ENCODE data around the gene MESD. TPM values are rescaled to one million over a fixed set of nuclear protein-coding genes. Genes with fewer than 3 reads are reported as not detected.
A peak's percentile ranks its signal among the peaks of the same experiment; 100 is the strongest.

MESD gene
- total RNA-seq, 1 experiment from 2014 or later = 21.9 TPM

GRCh38 chr15:80971143-80971542 is 18.5 kb downstream of the MESD start:
- no TSS peak for BruUV-seq (replicated peaks)
- POLR2A ChIA-PET (ENCODE audit: unreplicated experiment) = no interaction called here

GRCh38 chr15:80970658-80971057 is 19.0 kb downstream of the MESD start:
- H3K36me3 ChIP-seq (ENCODE audit: low read depth) = no peaks in the 10 kb centered on the region
- no peaks in the 10 kb centered on the region for H4K20me1 ChIP-seq (ENCODE audit: insufficient read depth)
- no peak for TF ChIP-seq CTCF (conservative IDR thresholded peaks at IDR 0.05)
- TF ChIP-seq EZH2 (IDR thresholded peaks at IDR 0.05; ENCODE audit: low read depth) = no peak
- no peak overlapping the region for H3K27ac ChIP-seq
- H3K4me3 ChIP-seq = no peak overlapping the region
- peaks cover 13% of the 10 kb centered on the region; the same call in 1 of the 2 replicates for H3F3A ChIP-seq (ENCODE audit: insufficient read depth, low read depth)
- no peak overlapping the region for H2AFZ ChIP-seq
- peak overlapping the region; percentile 69 for H3K4me2 ChIP-seq
- H3K4me1 ChIP-seq (replicated peaks; ENCODE audit: insufficient read depth) = peaks cover 32% of the 10 kb centered on the region
- intact Hi-C loops (cut with micrococcal nuclease; ENCODE audit: unreplicated experiment) = loop anchor here (1.0 to 5.0 kb wide), 6 partner anchors 113 to 515 kb away; partner anchors contain the start of gene CEMIP
- ChIA-PET POLR2A (ENCODE audit: unreplicated experiment) (no interaction called here), CTCF (interaction anchor here (0.6 to 2.0 kb wide), 2 partner anchors 191 to 812 kb away, joined by 3 to 9 read pairs; partner anchors contain the start of gene CEMIP)
- no peaks in the 10 kb centered on the region for H3K79me2 ChIP-seq (ENCODE audit: low read depth)
- no peaks in the 10 kb centered on the region for H3K9me3 ChIP-seq (ENCODE audit: insufficient read depth, low read depth)
- peak; percentile 22 to 74 for DNase-seq
- BruUV-seq (replicated peaks) = no TSS peak
- H3K27me3 ChIP-seq (ENCODE audit: insufficient read depth, low read depth) = no peaks in the 10 kb centered on the region
- no peaks in the 10 kb centered on the region for H3K9me2 ChIP-seq (ENCODE audit: insufficient read depth)

More at GRCh38 chr15:80971143-80971542, 18.5 kb downstream of the MESD start:
- 0 out of 2 replicates have a peak overlapping the region, but pooled peaks have one; percentile 6 for H3K27ac ChIP-seq
- peaks cover 32% of the 10 kb centered on the region for H3K4me1 ChIP-seq (replicated peaks; ENCODE audit: insufficient read depth)
- H3K9me2 ChIP-seq (ENCODE audit: insufficient read depth) = no peaks in the 10 kb centered on the region
- CTCF ChIA-PET = interaction anchor here (2.0 kb wide), 1 partner anchor 191 kb away, joined by 9 read pairs; the partner anchor contains the start of gene CEMIP
- H2AFZ ChIP-seq = no peak overlapping the region
- TF ChIP-seq CTCF (conservative IDR thresholded peaks at IDR 0.05) (no peak), EZH2 (IDR thresholded peaks at IDR 0.05; ENCODE audit: low read depth) (no peak)
- DNase-seq = no peak
- peaks cover 13% of the 10 kb centered on the region; the same call in 1 of the 2 replicates for H3F3A ChIP-seq (ENCODE audit: insufficient read depth, low read depth)
- intact Hi-C loops (cut with micrococcal nuclease; ENCODE audit: unreplicated experiment) = loop anchor here (2.0 to 5.0 kb wide), 2 partner anchors 114 to 296 kb away; no protein-coding TSS in a partner anchor
- no peaks in the 10 kb centered on the region for H3K9me3 ChIP-seq (ENCODE audit: insufficient read depth, low read depth)
- no peaks in the 10 kb centered on the region for H3K36me3 ChIP-seq (ENCODE audit: low read depth)
- H4K20me1 ChIP-seq (ENCODE audit: insufficient read depth) = no peaks in the 10 kb centered on the region
- no peaks in the 10 kb centered on the region for H3K27me3 ChIP-seq (ENCODE audit: insufficient read depth, low read depth)
- no peaks in the 10 kb centered on the region for H3K79me2 ChIP-seq (ENCODE audit: low read depth)
- H3K4me3 ChIP-seq = no peak overlapping the region
- peak overlapping the region; percentile 69 for H3K4me2 ChIP-seq

- peak; percentile 95 for TF ChIP-seq CTCF (conservative IDR thresholded peaks at IDR 0.05)
- TF ChIP-seq EZH2 (IDR thresholded peaks at IDR 0.05; ENCODE audit: low read depth) = no peak
- Histone ChIP-seq H4K20me1 (ENCODE audit: insufficient read depth) (no peaks in the 10 kb centered on the region), H3K27me3 (ENCODE audit: insufficient read depth, low read depth) (no peaks in the 10 kb centered on the region), H3K36me3 (ENCODE audit: low read depth) (no peaks in the 10 kb centered on the region), H3K9me2 (ENCODE audit: insufficient read depth) (no peaks in the 10 kb centered on the region), H3K9me3 (ENCODE audit: insufficient read depth, low read depth) (peaks cover 5% of the 10 kb centered on the region; the same call in 1 of the 2 replicates), H3K4me1 (replicated peaks; ENCODE audit: insufficient read depth) (peaks cover 32% of the 10 kb centered on the region), H3K4me3 (no peak overlapping the region), H3K27ac (no peak overlapping the region), H3K79me2 (ENCODE audit: low read depth) (no peaks in the 10 kb centered on the region), H3K4me2 (peak overlapping the region; percentile 69), H3F3A (ENCODE audit: insufficient read depth, low read depth) (peaks cover 13% of the 10 kb centered on the region; the same call in 1 of the 2 replicates), H2AFZ (no peak overlapping the region)
- peak; percentile 49 to 59 for DNase-seq
- POLR2A ChIA-PET (ENCODE audit: unreplicated experiment) = no interaction called here
- intact Hi-C loops (cut with micrococcal nuclease; ENCODE audit: unreplicated experiment) = loop anchor here (1.0 to 5.0 kb wide), 6 partner anchors 113 to 515 kb away; partner anchors contain the start of gene CEMIP
- no TSS peak for BruUV-seq (replicated peaks)
- CTCF ChIA-PET = interaction anchor here (0.6 to 2.0 kb wide), 3 partner anchors 190 to 812 kb away, joined by 3 to 9 read pairs (median 4); partner anchors contain the start of gene CEMIP
These were observed 19.5 kb downstream of the MESD start for GRCh38 chr15:80970018-80970657.

All from PC-9 (cell line).